HG03060 (cell line): ENCODE data around the gene TACC2.

Experiments
- ATAC-seq: cut with Tn5 transposase; IDR thresholded peaks from one replicate; pipeline ENCODE4 v1.9.1; 2021; ENCODE audit warnings: low read depth, moderate number of reproducible peaks; ENCODE audit not compliant: unreplicated experiment

Gene TACC2

DNA sequence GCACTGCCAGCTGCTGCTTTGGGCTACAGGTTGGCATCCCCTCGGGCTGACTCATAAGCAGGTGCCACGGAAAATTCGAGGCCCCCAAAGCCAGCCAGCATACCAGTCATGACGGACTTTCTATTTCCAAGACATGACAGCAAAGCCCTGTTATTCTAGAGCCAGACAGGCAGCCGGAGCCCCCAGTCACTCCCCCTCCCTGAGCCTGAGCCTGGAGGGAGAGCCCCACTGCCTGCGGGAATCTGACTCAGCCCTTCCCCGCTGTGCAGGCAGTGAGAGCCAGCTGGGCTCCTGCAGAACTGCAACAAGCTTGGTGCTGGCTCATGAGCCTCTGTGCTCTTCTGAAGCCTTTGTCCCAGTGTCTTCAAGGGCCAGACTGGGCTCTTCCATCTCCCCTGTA, 297.9 kb downstream of the TACC2 start:
- ATAC-seq, result no peak

DNA sequence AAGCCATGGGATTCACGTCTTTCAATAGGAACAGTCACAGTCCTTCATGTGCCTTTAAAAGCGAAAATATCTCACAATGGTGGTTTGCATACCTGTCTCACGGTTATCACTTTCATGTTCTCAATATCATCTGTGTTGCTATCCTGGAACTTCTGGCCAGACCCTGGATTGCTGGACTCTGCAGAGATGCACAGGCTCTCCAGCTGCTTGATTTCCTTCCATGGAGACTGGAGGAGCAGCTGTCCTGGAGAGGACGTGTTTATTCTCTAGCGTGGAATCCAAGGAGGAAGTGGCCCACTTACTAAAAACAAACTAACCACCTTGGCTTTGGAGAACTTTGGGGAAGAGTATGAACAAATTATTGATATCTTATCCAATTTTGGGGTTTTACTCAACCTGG, 298.6 kb downstream of the TACC2 start:
- no peak for ATAC-seq

DNA sequence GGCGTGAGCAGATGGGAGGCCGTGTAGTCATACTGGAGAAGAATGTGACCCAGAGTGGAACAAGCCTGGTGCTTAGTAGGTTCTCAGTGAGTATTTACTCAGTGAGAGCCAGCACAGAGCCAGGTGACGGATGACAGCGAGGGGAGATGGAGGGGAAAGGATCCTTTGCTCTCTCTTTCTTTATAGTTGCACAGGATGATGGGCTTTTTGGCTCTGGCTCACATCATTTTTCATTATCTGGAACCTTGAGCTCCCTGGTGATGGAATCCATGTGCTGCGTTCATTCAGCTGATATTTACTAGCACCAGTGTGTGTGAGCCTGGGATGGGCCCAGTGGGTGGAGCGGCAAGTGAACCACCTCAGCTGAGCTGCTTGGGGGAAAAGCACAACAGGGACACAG, 299.3 kb downstream of the TACC2 start:
- ATAC-seq, result no peak

DNA sequence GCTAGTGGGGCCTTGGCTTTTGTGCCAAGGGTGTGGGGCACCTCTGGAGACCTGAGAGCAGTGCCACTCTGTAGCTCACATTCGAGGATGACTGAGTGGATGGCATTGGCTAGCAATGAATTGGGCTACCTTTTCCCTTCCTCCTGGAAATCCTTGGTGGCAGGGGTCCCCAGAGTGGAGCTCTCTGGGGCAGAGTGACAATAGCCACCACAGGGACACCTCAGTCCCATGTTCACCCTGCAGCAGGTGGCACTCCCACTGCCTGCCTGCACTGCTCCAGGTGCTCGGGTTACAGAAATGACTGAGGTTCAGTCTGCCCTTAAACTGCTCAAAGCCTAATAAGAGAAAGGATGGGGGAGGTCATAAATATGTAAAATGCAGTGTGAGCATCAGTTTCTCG, 300.0 kb downstream of the TACC2 start:
- no peak for ATAC-seq

DNA sequence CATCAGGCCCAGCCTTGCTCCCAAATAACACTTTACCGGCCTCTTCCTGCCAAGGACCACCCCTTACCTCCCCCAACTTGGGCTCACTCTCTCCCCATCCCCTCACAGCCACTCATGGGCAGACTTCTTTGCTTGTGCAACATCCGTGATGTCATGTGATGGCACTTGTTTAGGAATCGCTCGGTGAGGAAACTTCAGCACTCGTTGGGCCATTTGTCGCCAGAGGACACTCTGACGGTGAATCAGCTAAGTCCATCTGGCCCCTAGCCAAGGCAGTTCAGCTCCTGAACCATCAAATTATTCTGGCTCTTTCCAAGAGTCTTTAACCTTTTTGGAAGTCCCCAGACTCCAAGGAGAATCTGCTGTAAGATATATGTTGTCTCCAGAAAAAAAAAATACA, 301.4 kb downstream of the TACC2 start:
- no peak for ATAC-seq

DNA sequence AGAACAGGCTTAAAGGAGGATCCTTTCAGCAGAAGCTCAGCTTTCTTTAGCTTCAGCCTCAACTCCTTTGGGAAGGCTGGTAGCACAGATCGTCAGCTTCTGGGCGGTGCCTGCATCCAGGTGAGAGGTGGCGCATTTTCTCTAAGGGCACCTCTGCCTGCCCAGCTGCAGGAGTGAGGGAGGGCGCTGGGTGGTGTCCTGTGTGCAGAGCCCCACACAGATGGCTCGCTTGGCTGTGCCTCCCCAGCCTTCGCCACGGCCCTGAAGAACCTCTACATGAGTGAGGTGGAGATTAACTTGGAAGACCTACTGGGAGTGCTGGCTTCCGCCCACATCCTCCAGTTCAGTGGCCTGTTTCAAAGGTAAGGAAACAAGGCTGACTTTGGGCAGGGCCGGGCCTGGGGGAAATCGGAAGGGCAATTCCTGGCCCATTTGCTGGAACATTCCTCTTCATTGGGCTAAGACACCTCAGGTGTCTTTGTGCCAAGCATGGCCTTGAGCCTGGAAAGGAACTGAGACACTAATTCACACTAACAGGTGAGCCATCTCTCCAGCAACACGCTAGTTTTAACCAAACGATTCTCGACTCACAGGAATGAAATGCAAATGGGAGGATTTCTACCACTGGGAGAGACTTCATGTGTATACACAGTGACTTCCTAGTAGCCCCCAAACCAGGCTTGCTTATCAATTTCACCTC, 302.0 kb downstream of the TACC2 start:
- no peak for ATAC-seq

DNA sequence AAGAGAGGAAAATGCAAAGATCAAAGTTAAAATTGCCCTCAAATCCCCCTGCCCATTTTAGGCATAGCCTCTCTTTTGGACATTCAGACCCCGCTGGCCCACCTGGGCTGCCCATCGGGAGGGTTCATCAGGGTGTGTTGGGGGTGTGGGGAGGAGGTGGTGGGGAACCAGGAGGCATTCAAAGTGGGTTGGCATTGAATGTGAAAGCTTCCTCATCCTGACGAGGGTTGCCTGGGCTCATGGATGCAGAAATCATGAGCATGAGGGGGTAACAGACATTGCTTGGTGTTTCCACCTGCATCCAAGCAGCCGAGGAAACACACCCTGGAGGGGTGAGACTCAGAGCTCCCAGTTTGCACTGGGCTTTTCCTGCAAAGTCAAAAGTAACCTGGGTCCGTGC, 302.8 kb downstream of the TACC2 start:
- no peak for ATAC-seq

DNA sequence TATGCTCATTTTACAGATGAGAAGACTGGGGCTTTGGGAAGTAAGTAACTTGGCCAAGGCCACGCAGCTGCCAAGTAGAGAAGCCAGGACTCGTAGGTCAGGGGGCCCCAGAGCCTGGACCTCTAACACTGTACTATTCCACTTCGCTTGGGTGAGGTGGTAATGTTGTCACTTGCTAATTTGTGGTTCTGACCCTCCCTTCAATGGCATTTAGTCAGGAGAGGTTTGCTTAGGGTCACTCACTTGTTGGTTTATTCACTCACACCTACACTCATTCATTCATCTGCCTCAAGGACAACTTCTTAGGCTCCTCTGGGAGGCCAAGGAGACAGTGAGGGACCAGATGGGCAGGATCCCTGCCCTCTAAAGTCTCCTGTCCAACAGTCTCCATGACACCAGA, 303.4 kb downstream of the TACC2 start:
- ATAC-seq, result no peak

DNA sequence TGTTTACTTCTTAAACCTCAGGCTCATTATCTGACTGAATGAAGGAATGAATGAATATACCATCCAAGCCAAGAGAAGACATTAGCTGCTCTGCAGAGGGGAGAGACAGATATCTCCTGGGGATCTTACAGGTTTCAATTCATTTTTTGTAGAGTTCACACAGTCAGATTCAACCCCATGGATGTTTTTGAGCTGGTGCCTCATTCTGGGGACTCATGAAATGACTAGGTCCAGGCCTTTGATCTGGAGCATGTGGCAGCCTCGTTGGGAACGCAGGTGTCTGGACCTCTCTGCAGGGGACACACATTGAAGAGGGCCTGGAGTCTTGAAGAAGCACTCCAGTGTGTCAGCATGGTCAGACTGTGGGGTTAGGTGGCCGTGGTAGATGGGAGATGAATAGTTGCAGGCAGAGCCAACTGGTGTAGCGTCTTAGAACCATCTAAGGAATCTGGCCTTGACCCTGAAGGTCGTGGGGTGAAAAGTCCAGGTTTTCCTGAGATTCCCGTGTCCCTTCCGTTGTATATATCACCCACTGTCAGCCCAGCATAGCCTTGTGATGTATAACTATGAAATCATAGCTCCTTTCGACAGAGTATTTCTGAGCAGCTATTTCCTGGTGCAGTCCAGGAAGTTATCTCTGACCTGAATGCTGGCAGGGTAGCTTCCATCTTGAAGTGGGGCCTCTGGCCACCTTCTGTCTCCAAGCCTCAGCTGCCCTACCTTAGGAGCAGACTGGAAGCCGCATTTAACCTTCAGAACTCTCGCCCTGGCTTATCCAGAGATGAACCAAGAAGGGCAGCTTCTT, 304.4 kb downstream of the TACC2 start:
- ATAC-seq, result no peak

DNA sequence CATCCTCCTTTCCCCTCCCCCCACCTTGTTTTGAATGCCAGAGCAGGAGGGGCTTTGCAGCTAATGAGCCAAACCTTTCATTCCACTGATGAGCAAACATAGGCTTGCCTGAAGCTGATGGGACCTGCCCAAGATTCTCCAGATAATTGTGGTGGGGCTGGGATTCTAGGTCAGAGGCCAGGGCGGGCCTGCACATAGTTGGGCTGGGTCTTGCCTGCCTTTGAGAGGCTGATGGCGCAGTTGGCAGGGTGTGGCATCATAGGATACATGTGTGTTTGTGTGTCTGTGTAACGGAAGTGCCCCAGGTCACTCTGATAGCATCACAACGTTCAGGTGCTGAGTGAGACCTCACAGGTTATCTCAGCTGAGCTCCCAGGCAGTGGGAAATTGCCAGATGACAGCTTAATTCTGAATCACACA, 305.0 kb downstream of the TACC2 start:
- no peak for ATAC-seq

DNA sequence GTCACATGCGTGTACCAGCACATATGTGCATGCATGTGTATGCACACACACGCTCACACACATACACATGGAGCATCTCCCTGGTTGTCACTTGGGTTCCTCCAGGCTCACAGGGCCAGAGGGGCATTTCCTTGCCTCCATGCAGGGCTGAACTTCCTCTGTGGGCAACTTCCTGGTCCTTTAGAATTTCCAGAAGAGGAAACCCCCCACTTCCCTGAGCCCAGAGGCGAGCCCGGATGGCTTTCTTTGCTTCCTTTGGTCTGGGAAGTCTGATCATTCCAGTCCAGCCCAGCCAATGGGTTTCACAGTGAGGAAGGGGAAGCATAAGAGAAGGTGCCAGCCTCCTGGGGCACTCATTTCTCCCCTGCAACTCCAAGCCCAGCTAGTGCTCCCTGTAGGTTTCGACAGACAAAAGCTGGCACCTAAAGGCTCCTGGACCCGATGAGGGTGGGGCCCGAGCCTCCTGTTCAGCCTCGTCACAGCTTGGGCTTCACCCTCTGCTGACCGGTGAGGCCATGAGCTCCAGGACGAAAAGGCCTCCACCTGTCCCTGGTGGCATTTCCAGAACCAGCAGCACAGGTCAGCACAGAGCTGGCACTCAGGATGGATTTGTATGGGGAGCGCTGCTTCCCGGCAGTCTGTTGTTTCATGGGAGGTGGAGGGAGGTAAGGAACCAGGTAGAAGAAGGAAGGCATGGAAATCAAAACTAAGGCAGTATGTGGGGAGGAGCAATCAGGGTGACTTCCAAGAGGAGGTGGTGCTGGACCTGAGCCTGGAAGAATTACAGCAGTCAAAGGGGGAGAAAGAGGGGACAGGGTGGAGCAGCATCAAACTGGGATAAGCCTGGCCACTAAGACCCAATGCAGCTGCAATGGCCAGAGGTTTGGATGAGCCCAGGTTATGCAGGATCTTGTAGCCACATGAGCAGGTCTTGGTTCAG, 305.8 kb downstream of the TACC2 start:
- ATAC-seq, result no peak

DNA sequence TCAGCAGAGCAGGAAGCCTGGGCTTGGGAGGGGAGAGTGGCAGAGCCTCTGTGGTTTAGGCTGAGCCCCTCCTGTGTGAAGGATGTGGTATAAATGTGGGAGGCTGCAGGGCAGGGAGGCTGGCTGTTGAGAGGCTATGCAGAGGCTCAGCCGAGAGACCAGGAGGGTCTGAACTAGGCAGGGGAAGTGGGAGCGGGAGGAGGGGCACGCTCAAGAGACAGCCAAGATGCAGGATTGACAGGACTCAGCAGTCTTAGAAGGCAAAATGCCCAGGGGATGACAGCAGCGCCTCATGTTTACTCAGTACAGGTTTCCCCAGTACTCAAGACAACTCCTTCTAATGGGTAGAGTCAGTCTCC, 306.5 kb downstream of the TACC2 start:
- no peak for ATAC-seq

DNA sequence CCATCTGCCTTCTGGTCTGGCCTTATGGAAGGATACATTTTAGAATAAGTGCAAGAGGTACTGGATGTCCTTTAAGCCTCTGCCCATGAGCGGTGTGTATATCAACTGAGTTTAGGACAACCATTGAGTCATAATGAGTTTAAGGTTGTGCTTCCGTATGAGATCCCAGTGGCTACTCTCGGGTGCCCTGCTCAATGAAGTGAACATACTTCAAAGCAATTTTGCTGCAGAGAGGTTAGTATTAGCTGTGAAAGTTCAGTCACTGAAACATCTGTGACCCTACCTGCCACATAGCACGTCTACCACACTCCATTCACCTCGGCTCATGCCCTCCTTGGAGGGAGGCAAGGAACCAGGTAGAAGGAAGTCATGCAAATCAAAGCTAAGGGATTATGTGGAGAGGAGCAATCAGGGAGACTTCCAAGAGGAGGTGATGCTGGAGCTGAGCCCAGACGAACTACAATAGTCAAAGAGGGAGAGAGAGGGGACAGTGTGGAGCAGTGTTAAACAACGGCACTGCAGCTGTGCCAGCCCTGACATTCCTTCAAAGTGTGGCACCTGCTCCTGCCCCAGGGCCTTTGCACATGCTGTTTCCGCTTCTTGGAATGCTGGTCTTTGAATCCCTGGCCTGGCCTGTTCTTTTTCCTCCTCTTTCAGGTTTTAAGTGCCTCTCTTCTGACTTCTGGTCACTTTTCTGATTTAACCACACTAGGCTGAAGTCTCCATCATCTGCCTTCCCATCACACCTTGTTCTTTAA, 307.6 kb downstream of the TACC2 start:
- ATAC-seq, result peak; percentile 69

DNA sequence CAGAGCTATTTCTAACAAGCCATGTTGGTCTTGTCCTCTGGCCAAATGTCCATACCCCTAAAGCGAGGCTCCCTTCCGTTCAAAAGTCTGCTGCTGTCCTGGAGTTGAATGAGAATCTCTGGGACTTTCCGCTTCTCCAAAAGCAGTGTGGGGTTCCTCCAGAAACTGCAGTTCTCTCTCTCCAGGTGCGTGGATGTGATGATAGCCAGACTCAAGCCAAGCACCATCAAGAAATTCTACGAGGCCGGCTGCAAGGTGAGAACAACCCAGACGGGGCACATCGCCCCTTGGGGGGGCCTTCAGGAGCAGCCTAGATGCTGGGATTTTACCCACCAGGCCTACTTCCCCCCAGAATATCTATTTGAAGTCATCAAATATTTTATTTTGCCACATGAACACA, 308.6 kb downstream of the TACC2 start:
- ATAC-seq, result no peak

DNA sequence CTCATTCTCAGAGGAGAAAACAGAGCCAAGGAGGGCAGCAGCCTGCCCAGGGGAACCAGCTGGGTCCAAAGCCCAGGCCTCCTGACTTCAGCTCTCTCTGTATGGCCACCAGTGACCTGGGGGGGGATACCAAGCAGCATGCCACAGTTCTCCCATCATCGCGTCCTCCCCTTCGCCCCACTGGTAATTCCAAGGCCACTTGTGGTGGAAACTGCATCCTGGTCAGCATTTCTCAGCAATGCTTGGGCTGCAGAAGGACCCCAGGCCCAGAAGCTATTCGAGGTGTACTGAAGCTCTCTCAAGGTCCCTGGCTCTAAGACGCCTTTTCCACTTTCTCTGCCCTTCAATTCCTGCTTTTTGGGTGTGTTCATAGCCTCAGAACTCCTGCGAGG, 309.2 kb downstream of the TACC2 start:
- ATAC-seq, result no peak

DNA sequence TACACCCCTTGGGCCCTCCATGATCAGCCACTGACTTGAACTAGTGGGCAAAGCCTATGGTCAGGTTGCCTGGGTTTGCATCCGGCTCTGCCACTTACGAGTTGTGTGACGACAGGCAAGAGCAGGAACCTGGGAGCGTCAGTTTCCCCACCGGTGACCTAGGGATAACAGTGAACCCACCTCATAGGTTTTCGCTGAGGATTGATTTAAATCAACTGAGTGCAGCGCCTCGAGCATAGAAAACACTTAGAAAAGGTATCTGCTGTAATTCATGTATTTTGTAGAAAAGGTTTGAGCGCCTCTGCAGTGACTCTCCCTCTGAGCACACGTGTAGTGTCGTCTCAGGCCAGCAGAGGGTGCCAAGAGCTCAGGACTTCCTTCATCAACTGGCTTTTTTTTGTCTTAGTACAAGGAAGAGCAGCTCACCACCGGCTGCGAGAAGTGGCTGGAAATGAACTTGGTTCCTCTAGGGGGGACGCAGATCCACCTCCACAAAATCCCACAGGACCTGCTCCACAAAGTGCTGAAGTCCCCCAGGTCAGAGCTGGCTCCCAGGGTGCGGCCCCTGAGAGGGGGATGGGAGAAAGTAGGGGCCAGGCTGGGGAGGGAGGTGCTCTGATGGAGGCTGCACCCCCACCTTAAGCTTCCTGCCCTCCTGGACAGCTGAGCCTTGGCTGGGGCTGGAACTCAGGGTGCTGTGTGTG, 309.8 kb downstream of the TACC2 start:
- no peak for ATAC-seq

DNA sequence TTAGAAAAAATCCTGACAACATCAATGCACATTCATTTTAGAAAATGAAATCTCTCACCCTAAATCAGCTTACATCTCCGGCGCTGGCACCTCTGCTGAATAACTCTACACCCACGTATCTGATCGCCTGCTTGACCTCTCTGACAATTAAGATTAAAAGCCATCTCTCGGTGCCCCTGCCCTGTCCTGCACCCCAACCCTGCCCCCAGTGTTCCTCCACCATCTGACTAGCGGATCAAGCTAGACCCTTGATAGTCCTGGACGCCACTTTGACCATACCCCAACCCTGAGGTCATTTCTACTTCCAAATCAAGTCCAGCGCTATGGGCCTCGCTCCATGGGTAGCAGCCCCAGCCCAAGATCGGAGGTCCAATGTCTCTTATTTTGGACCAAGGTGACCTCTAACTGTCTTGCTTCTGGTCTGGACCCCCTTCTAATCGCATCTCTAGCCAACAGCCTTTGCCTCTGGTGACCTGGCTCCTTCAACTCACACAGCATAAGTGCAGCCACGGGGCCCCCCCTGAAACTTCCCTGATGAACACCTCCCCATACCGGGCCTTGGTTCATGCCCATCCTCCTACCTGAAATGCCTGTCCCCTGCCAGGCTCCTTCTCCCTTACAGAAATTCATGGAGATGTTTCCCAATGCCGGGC, 310.6 kb downstream of the TACC2 start:
- no peak for ATAC-seq

DNA sequence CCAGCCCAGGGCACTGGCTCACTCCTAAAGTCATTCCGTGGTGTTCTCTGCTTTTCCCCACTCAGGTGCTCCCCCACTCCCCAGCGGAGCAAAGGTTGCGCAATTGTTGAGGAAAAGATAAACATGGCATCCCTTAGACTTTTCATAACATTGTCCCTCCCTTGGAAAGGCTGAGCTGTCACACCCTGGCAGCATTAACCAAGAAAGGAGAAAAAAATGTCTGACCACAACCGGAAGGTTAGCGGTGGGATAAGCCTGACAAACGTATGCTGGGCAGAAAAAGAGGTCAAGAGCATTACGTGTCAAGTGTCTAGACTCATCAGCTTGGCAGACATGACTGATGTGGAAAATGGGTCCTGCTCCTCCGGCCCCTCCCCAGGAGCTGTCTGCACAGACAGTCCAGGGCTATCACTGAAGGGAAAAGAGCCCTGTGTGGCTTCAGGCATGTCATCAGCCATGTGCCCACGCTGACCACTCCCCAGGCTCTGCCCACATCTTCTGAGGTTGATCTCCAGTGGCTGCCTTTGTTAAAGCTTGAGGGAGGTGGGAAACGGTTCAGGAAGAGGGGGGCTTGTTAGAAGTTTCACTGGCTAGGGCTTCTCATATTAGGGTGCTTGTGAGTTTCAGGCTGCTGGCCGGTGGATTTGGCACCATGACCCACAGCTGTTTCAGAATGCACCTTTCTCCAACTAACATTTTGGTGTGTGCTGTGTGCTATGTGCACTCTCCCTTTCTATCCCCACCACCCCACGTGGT, 312.3 kb downstream of the TACC2 start:
- no peak for ATAC-seq

DNA sequence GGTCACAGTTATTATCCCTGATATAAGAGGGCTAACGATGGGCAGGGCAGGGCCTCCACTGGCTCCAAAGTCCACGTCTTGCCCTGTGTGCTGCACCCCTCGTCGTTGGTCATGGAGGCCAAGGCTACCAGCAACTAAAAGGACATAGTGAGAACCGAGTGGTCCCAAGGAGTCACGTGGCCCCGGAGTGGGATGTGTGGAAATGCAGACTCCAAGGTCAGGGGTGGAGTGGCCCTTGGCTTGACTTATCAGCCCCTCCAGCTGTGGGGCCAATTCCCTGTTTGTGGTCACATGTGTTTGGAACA, 312.8 kb downstream of the TACC2 start:
- ATAC-seq, result no peak
